Measurements from ENCODE around the gene NALCN. TPM values are rescaled to one million over a fixed set of nuclear protein-coding genes. Genes with fewer than 3 reads are reported as not detected.

NALCN gene
- total RNA-seq, 1 donor from 2014 or later, result 3.5 TPM

- TF ChIP-seq CTCF (IDR thresholded peaks at IDR 0.05), result no peak
- intact Hi-C loops (cut with DNase I), result no loop called here
- Histone ChIP-seq H3K4me1 (no peaks in the 10 kb centered on the region), H3K27me3 (no peaks in the 10 kb centered on the region), H3K4me3 (no peak overlapping the region), H3K27ac (no peak overlapping the region), H3K36me3 (no peaks in the 10 kb centered on the region), H3K9me3 (no peaks in the 10 kb centered on the region)
- DNase-seq (no peak), ATAC-seq (no peak)
Observed at GRCh38 chr13:101181076-101181685, 235.1 kb downstream of the NALCN start.

DNA sequence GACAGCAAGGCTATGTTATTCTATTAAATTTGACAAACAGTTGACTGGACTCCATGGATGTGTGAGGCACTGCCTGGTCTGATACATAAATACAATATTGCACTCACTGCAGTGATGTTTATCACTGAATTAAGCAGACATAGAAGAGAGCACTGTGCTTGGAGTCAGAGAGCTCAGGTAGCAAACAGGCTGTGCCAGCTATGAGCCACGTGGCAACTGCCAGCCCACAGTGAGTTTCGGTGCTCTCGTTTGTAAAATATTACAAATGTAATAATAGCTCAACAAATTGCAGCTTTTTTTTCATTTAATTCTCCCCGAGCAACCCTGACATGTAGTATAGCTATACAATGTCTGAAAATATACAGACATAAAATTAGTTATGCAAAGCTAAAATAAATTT lies 237.3 kb downstream of the NALCN start:
- intact Hi-C loops (cut with DNase I), result no loop called here
- DNase-seq (no peak), ATAC-seq (no peak)
- no peak for TF ChIP-seq CTCF (IDR thresholded peaks at IDR 0.05)
- Histone ChIP-seq H3K27me3 (no peaks in the 10 kb centered on the region), H3K36me3 (no peaks in the 10 kb centered on the region), H3K4me3 (no peak overlapping the region), H3K27ac (no peak overlapping the region), H3K4me1 (no peaks in the 10 kb centered on the region), H3K9me3 (no peaks in the 10 kb centered on the region)

DNA sequence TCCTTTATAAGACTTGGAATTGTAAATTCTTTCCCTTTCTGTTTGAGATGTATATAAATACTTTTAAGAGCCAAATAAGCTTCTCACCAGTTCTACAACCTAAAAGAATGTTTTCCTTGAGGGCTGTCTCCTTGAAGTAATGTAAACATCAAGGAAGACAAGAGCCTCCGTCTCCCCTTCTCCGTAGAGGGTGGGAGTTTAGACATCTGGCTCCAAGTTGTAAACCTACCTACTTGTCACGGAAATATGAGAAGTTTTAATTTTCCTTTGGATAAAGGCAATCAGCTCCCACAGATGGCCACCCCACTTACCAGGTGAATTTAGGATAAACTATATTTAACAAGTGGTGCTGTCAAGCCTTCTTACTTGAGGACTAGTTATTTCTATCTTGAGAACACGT lies 237.9 kb downstream of the NALCN start:
- no peak for ATAC-seq
- TF ChIP-seq CTCF (IDR thresholded peaks at IDR 0.05), result no peak
- intact Hi-C loops (cut with DNase I), result no loop called here

GRCh38 chr13:101170306-101170705 lies 246.0 kb downstream of the NALCN start:
- no peak for DNase-seq
- no peak for TF ChIP-seq CTCF (IDR thresholded peaks at IDR 0.05)
- Histone ChIP-seq H3K36me3 (no peaks in the 10 kb centered on the region), H3K27ac (no peak overlapping the region), H3K4me1 (no peaks in the 10 kb centered on the region), H3K4me3 (no peak overlapping the region), H3K27me3 (no peaks in the 10 kb centered on the region), H3K9me3 (no peaks in the 10 kb centered on the region)
- ATAC-seq, result no peak
- intact Hi-C loops (cut with DNase I), result no loop called here

More for the DNA sequence above, 237.9 kb downstream of the NALCN start:
- Histone ChIP-seq H3K36me3 (no peaks in the 10 kb centered on the region), H3K27ac (no peak overlapping the region), H3K27me3 (no peaks in the 10 kb centered on the region), H3K9me3 (no peaks in the 10 kb centered on the region), H3K4me3 (no peak overlapping the region), H3K4me1 (no peaks in the 10 kb centered on the region)
- DNase-seq, result no peak

GRCh38 chr13:101157261-101157660 lies 259.0 kb downstream of the NALCN start:
- intact Hi-C loops (cut with DNase I), result no loop called here
- Histone ChIP-seq H3K4me3 (no peak overlapping the region), H3K36me3 (no peaks in the 10 kb centered on the region), H3K27ac (no peak overlapping the region), H3K9me3 (no peaks in the 10 kb centered on the region), H3K27me3 (peaks cover 26% of the 10 kb centered on the region), H3K4me1 (no peaks in the 10 kb centered on the region)
- no peak for TF ChIP-seq CTCF (IDR thresholded peaks at IDR 0.05)
- ATAC-seq, result no peak
- no peak for DNase-seq

DNA sequence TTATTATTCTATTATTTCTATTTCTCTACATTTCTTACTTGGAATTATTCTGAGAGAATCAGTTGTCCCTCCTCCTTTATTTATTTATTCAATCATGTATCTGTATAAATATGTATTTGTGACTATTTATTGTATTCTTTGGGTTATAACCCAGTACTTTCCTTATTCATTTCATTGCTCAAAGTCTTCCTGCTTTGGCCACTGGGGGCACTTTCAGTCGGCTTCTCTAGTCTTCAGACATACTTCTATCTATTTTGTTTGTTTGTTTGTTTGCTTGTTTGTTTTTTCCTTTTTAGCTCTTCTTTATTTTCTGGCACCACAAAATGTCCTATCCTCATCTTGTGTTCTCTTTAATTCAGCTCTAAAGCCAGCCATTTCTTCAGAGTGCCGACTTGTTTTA lies 260.4 kb downstream of the NALCN start:
- H3K36me3 ChIP-seq, result no peaks in the 10 kb centered on the region
- H3K4me1 ChIP-seq, result no peaks in the 10 kb centered on the region
- no peak overlapping the region for H3K27ac ChIP-seq
- no peak for DNase-seq
- no peaks in the 10 kb centered on the region for H3K9me3 ChIP-seq
- intact Hi-C loops (cut with DNase I), result no loop called here
- TF ChIP-seq CTCF (IDR thresholded peaks at IDR 0.05), result peak; percentile 35
- ATAC-seq, result no peak
- no peak overlapping the region for H3K4me3 ChIP-seq
- peaks cover 30% of the 10 kb centered on the region for H3K27me3 ChIP-seq

Measured in upper lobe of right lung (tissue), 1 donor.